ENCODE results near the gene TEX11.
"Not testable (repeated sequence)": the region's sequence is repeated elsewhere in the genome, so short reads cannot be mapped to it uniquely, and the experiment has no call there.

DNA sequence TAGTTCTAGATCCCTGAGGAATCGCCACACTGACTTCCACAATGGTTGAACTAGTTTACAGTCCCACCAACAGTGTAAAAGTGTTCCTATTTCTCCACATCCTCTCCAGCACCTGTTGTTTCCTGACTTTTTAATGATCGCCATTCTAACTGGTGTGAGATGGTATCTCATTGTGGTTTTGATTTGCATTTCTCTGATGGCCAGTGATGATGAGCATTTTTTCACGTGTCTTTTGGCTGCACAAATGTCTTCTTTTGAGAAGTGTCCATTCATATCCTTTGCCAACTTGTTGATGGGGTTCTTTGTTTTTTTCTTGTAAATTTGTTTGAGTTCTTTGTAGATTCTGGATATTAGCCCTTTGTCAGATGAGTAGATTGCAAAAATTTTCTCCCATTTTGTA is 197.2 kb downstream of the TEX11 start:
- TF ChIP-seq, protein P1, sequence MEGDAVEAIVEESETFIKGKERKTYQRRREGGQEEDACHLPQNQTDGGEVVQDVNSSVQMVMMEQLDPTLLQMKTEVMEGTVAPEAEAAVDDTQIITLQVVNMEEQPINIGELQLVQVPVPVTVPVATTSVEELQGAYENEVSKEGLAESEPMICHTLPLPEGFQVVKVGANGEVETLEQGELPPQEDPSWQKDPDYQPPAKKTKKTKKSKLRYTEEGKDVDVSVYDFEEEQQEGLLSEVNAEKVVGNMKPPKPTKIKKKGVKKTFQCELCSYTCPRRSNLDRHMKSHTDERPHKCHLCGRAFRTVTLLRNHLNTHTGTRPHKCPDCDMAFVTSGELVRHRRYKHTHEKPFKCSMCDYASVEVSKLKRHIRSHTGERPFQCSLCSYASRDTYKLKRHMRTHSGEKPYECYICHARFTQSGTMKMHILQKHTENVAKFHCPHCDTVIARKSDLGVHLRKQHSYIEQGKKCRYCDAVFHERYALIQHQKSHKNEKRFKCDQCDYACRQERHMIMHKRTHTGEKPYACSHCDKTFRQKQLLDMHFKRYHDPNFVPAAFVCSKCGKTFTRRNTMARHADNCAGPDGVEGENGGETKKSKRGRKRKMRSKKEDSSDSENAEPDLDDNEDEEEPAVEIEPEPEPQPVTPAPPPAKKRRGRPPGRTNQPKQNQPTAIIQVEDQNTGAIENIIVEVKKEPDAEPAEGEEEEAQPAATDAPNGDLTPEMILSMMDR (IDR thresholded peaks at IDR 0.05; ENCODE audit: low read length) = not testable (repeated sequence)
- not testable (repeated sequence) for TF ChIP-seq EZH2 (optimal IDR thresholded peaks at IDR 0.05; ENCODE audit: low read depth, low read length); EZH2phosphoT487 (IDR thresholded peaks at IDR 0.05; ENCODE audit: low read length)

Measured in MM.1S (cell line).